ENCODE data around the gene PLS3. TPM values are rescaled to one million over a fixed set of nuclear protein-coding genes. Genes with fewer than 3 reads are reported as not detected.

PLS3 gene
- total and polyA plus RNA-seq, 5 donors from 2014 or later, result 1.3 to 5.3 (median 2.9) TPM

- Mint-ChIP-seq H3K27ac (no peak overlapping the region), H3K4me3 (no peak overlapping the region), H3K27me3 (no peaks in the 10 kb centered on the region), H3K36me3 (no peaks in the 10 kb centered on the region), H3K4me1 (no peaks in the 10 kb centered on the region), H3K9me3 (peaks cover 0 to 3% (median 0%) of the 10 kb centered on the region in 7 donors)
- Histone ChIP-seq H3K4me3 (ENCODE audit: low read depth, low read length) (no peak overlapping the region), H3K27ac (ENCODE audit: insufficient read depth, low read length, poor library complexity, severe bottlenecking) (no peak overlapping the region), H3K4me1 (ENCODE audit: control insufficient read depth, insufficient read depth, low read length, poor library complexity, severe bottlenecking) (no peaks in the 10 kb centered on the region), H3K27me3 (ENCODE audit: control insufficient read depth, insufficient read depth, low read length) (no peaks in the 10 kb centered on the region), H3K36me3 (ENCODE audit: control insufficient read depth, insufficient read depth, low read length) (no peaks in the 10 kb centered on the region), H3K9me3 (ENCODE audit: control insufficient read depth in 2 of 2, low read length in 2 of 2) (no peaks in the 10 kb centered on the region)
- no peak for ATAC-seq (ENCODE audit: low read depth in 2 of 2)
- DNase-seq, result no peak
Measured at GRCh38 chrX:115571712-115572111, 10.7 kb downstream of the PLS3 start.

- DNase-seq (no peak), ATAC-seq (ENCODE audit: low read depth in 2 of 2) (no peak)
- Histone ChIP-seq H3K27ac (ENCODE audit: insufficient read depth, low read length, poor library complexity, severe bottlenecking) (no peak overlapping the region), H3K4me1 (ENCODE audit: control insufficient read depth, insufficient read depth, low read length, poor library complexity, severe bottlenecking) (no peaks in the 10 kb centered on the region), H3K4me3 (ENCODE audit: low read depth, low read length) (no peak overlapping the region), H3K9me3 (ENCODE audit: control insufficient read depth in 2 of 2, low read length in 2 of 2) (no peaks in the 10 kb centered on the region), H3K27me3 (ENCODE audit: control insufficient read depth, insufficient read depth, low read length) (no peaks in the 10 kb centered on the region), H3K36me3 (ENCODE audit: control insufficient read depth, insufficient read depth, low read length) (no peaks in the 10 kb centered on the region)
- Mint-ChIP-seq H3K9me3 (peaks cover 0 to 5% (median 0%) of the 10 kb centered on the region in 7 donors), H3K27me3 (no peaks in the 10 kb centered on the region), H3K36me3 (no peaks in the 10 kb centered on the region), H3K27ac (no peak overlapping the region), H3K4me1 (no peaks in the 10 kb centered on the region), H3K4me3 (no peak overlapping the region)
Measured at GRCh38 chrX:115573185-115573584, 12.2 kb downstream of the PLS3 start.

GRCh38 chrX:115576676-115577075 is 15.7 kb downstream of the PLS3 start:
- Histone ChIP-seq H3K4me1 (ENCODE audit: control insufficient read depth, insufficient read depth, low read length, poor library complexity, severe bottlenecking) (no peaks in the 10 kb centered on the region), H3K9me3 (ENCODE audit: control insufficient read depth in 2 of 2, low read length in 2 of 2) (no peaks in the 10 kb centered on the region), H3K27me3 (ENCODE audit: control insufficient read depth, insufficient read depth, low read length) (no peaks in the 10 kb centered on the region), H3K4me3 (ENCODE audit: low read depth, low read length) (no peak overlapping the region), H3K27ac (ENCODE audit: insufficient read depth, low read length, poor library complexity, severe bottlenecking) (no peak overlapping the region), H3K36me3 (ENCODE audit: control insufficient read depth, insufficient read depth, low read length) (no peaks in the 10 kb centered on the region)
- H3K27me3 Mint-ChIP-seq, result no peaks in the 10 kb centered on the region
- ATAC-seq (ENCODE audit: low read depth in 2 of 2) (no peak), DNase-seq (no peak)
- H3K4me1 Mint-ChIP-seq, result no peaks in the 10 kb centered on the region
- no peak overlapping the region for H3K4me3 Mint-ChIP-seq
- peaks cover 0 to 5% (median 0%) of the 10 kb centered on the region in 7 donors for H3K9me3 Mint-ChIP-seq
- no peaks in the 10 kb centered on the region for H3K36me3 Mint-ChIP-seq
- H3K27ac Mint-ChIP-seq, result no peak overlapping the region

GRCh38 chrX:115579327-115579726 is 18.4 kb downstream of the PLS3 start:
- no peaks in the 10 kb centered on the region for H3K4me1 Mint-ChIP-seq
- no peak for DNase-seq
- H3K9me3 Mint-ChIP-seq, result peaks cover 0 to 5% (median 0%) of the 10 kb centered on the region in 7 donors
- no peak overlapping the region for H3K27ac Mint-ChIP-seq
- Histone ChIP-seq H3K27ac (ENCODE audit: insufficient read depth, low read length, poor library complexity, severe bottlenecking) (no peak overlapping the region), H3K27me3 (ENCODE audit: control insufficient read depth, insufficient read depth, low read length) (no peaks in the 10 kb centered on the region), H3K9me3 (ENCODE audit: control insufficient read depth in 2 of 2, low read length in 2 of 2) (no peaks in the 10 kb centered on the region), H3K36me3 (ENCODE audit: control insufficient read depth, insufficient read depth, low read length) (no peaks in the 10 kb centered on the region), H3K4me3 (ENCODE audit: low read depth, low read length) (no peak overlapping the region), H3K4me1 (ENCODE audit: control insufficient read depth, insufficient read depth, low read length, poor library complexity, severe bottlenecking) (no peaks in the 10 kb centered on the region)
- H3K27me3 Mint-ChIP-seq, result no peaks in the 10 kb centered on the region
- no peaks in the 10 kb centered on the region for H3K36me3 Mint-ChIP-seq
- no peak overlapping the region for H3K4me3 Mint-ChIP-seq
- no peak for ATAC-seq (ENCODE audit: low read depth in 2 of 2)

- no peaks in the 10 kb centered on the region for H3K4me1 ChIP-seq (ENCODE audit: control insufficient read depth, insufficient read depth, low read length, poor library complexity, severe bottlenecking)
- H3K27me3 ChIP-seq (ENCODE audit: control insufficient read depth, insufficient read depth, low read length), result no peaks in the 10 kb centered on the region
- Mint-ChIP-seq H3K4me3 (no peak overlapping the region), H3K4me1 (no peaks in the 10 kb centered on the region), H3K27ac (no peak overlapping the region), H3K27me3 (no peaks in the 10 kb centered on the region), H3K9me3 (peaks cover 0 to 5% (median 0%) of the 10 kb centered on the region in 7 donors), H3K36me3 (no peaks in the 10 kb centered on the region)
- no peak overlapping the region for H3K4me3 ChIP-seq (ENCODE audit: low read depth, low read length)
- H3K27ac ChIP-seq (ENCODE audit: insufficient read depth, low read length, poor library complexity, severe bottlenecking), result no peak overlapping the region
- no peaks in the 10 kb centered on the region for H3K9me3 ChIP-seq (ENCODE audit: control insufficient read depth in 2 of 2, low read length in 2 of 2)
- DNase-seq (no peak), ATAC-seq (ENCODE audit: low read depth in 2 of 2) (no peak)
- no peaks in the 10 kb centered on the region for H3K36me3 ChIP-seq (ENCODE audit: control insufficient read depth, insufficient read depth, low read length)
Measured at GRCh38 chrX:115579786-115580294, 18.9 kb downstream of the PLS3 start.

- H3K4me3 ChIP-seq (ENCODE audit: low read depth, low read length), result no peak overlapping the region
- ATAC-seq (ENCODE audit: low read depth in 2 of 2) (no peak), DNase-seq (no peak)
- Mint-ChIP-seq H3K4me1 (no peaks in the 10 kb centered on the region), H3K4me3 (no peak overlapping the region), H3K27ac (no peak overlapping the region), H3K9me3 (peaks cover 0 to 5% (median 0%) of the 10 kb centered on the region in 7 donors), H3K36me3 (no peaks in the 10 kb centered on the region), H3K27me3 (no peaks in the 10 kb centered on the region)
- no peaks in the 10 kb centered on the region for H3K4me1 ChIP-seq (ENCODE audit: control insufficient read depth, insufficient read depth, low read length, poor library complexity, severe bottlenecking)
- no peaks in the 10 kb centered on the region for H3K36me3 ChIP-seq (ENCODE audit: control insufficient read depth, insufficient read depth, low read length)
- H3K27ac ChIP-seq (ENCODE audit: insufficient read depth, low read length, poor library complexity, severe bottlenecking), result no peak overlapping the region
- H3K27me3 ChIP-seq (ENCODE audit: control insufficient read depth, insufficient read depth, low read length), result no peaks in the 10 kb centered on the region
- no peaks in the 10 kb centered on the region for H3K9me3 ChIP-seq (ENCODE audit: control insufficient read depth in 2 of 2, low read length in 2 of 2)
Measured at GRCh38 chrX:115581759-115582615, 21.0 kb downstream of the PLS3 start.

- DNase-seq (no peak), ATAC-seq (ENCODE audit: low read depth in 2 of 2) (no peak)
- Histone ChIP-seq H3K9me3 (ENCODE audit: control insufficient read depth in 2 of 2, low read length in 2 of 2) (no peaks in the 10 kb centered on the region), H3K4me3 (ENCODE audit: low read depth, low read length) (no peak overlapping the region), H3K4me1 (ENCODE audit: control insufficient read depth, insufficient read depth, low read length, poor library complexity, severe bottlenecking) (no peaks in the 10 kb centered on the region), H3K36me3 (ENCODE audit: control insufficient read depth, insufficient read depth, low read length) (no peaks in the 10 kb centered on the region), H3K27me3 (ENCODE audit: control insufficient read depth, insufficient read depth, low read length) (no peaks in the 10 kb centered on the region), H3K27ac (ENCODE audit: insufficient read depth, low read length, poor library complexity, severe bottlenecking) (no peak overlapping the region)
- no peak overlapping the region for H3K27ac Mint-ChIP-seq
- H3K9me3 Mint-ChIP-seq, result peaks cover 0 to 3% (median 0%) of the 10 kb centered on the region in 7 donors
- no peaks in the 10 kb centered on the region for H3K4me1 Mint-ChIP-seq
- H3K4me3 Mint-ChIP-seq, result no peak overlapping the region
- H3K36me3 Mint-ChIP-seq, result no peaks in the 10 kb centered on the region
- H3K27me3 Mint-ChIP-seq, result no peaks in the 10 kb centered on the region
Measured at GRCh38 chrX:115582616-115583495, 21.9 kb downstream of the PLS3 start.
